Measurements from ENCODE around the gene DAZAP1. TPM values are rescaled to one million over a fixed set of nuclear protein-coding genes. Genes with fewer than 3 reads are reported as not detected.

The DAZAP1 gene
- total RNA-seq, 1 experiment from 2014 or later, result 165 TPM

- Mint-ChIP-seq H3K4me1 (ENCODE audit: low read depth, unreplicated experiment) (peaks cover 4% of the 10 kb centered on the region), H3K4me3 (ENCODE audit: unreplicated experiment) (no peak overlapping the region), H3K9me3 (ENCODE audit: unreplicated experiment) (no peaks in the 10 kb centered on the region), H3K27me3 (ENCODE audit: insufficient read depth, unreplicated experiment) (no peaks in the 10 kb centered on the region), H3K27ac (ENCODE audit: unreplicated experiment) (no peak overlapping the region), H3K36me3 (ENCODE audit: insufficient read depth, unreplicated experiment) (peaks cover 52% of the 10 kb centered on the region)
- DNase-seq, result no peak
- Histone ChIP-seq H3K9me3 (no peaks in the 10 kb centered on the region), H3K4me1 (peaks cover 15% of the 10 kb centered on the region), H3K27me3 (replicated peaks; ENCODE audit: control insufficient read depth, insufficient read depth, low read length) (no peaks in the 10 kb centered on the region), H3K4me3 (ENCODE audit: low read depth, low read length) (no peak overlapping the region), H3K36me3 (ENCODE audit: control insufficient read depth, insufficient read depth, low read length) (no peaks in the 10 kb centered on the region; the same call in 1 of the 2 replicates)
- BruUV-seq (replicated peaks), result no TSS peak
- POLR2A ChIA-PET, result no interaction called here
- intact Hi-C loops (cut with micrococcal nuclease; ENCODE audit: unreplicated experiment), result loop anchor here (5.0 kb wide), 1 partner anchor 66 kb away; the partner anchor contains the start of gene DAZAP1
- no peak for TF ChIP-seq CTCF (IDR thresholded peaks at IDR 0.05; ENCODE audit: insufficient read depth in 1 of 2, low read depth in 1 of 2, low read length in 1 of 2, severe bottlenecking in 1 of 2, unreplicated experiment in 1 of 2)
- CTCF ChIA-PET, result no interaction called here
These were observed 65.9 kb downstream of the DAZAP1 start for GRCh38 chr19:1473085-1473851.

- intact Hi-C loops (cut with micrococcal nuclease; ENCODE audit: unreplicated experiment), result loop anchor here (5.0 kb wide), 1 partner anchor 67 kb away; the partner anchor contains the start of gene DAZAP1
- no peak overlapping the region for H3K4me3 ChIP-seq (ENCODE audit: low read depth, low read length)
- CTCF ChIA-PET, result no interaction called here
- H3K4me1 Mint-ChIP-seq (ENCODE audit: low read depth, unreplicated experiment), result peaks cover 4% of the 10 kb centered on the region
- POLR2A ChIA-PET, result interaction anchor here (0.5 kb wide), 1 partner anchor 167 kb away, joined by 4 read pairs; no protein-coding TSS in a partner anchor
- H3K4me1 ChIP-seq, result peaks cover 15% of the 10 kb centered on the region
- no peaks in the 10 kb centered on the region for H3K9me3 Mint-ChIP-seq (ENCODE audit: unreplicated experiment)
- no peak overlapping the region for H3K4me3 Mint-ChIP-seq (ENCODE audit: unreplicated experiment)
- no TSS peak for BruUV-seq (replicated peaks)
- H3K9me3 ChIP-seq, result no peaks in the 10 kb centered on the region
- no peak for DNase-seq
- H3K27ac Mint-ChIP-seq (ENCODE audit: unreplicated experiment), result no peak overlapping the region
- H3K36me3 Mint-ChIP-seq (ENCODE audit: insufficient read depth, unreplicated experiment), result peaks cover 59% of the 10 kb centered on the region
- no peaks in the 10 kb centered on the region for H3K27me3 Mint-ChIP-seq (ENCODE audit: insufficient read depth, unreplicated experiment)
- no peaks in the 10 kb centered on the region; the same call in 1 of the 2 replicates for H3K36me3 ChIP-seq (ENCODE audit: control insufficient read depth, insufficient read depth, low read length)
- no peak for TF ChIP-seq CTCF (IDR thresholded peaks at IDR 0.05; ENCODE audit: insufficient read depth in 1 of 2, low read depth in 1 of 2, low read length in 1 of 2, severe bottlenecking in 1 of 2, unreplicated experiment in 1 of 2)
- H3K27me3 ChIP-seq (replicated peaks; ENCODE audit: control insufficient read depth, insufficient read depth, low read length), result no peaks in the 10 kb centered on the region
These were observed 66.8 kb downstream of the DAZAP1 start for GRCh38 chr19:1474011-1474764.

GRCh38 chr19:1474765-1475351 is 67.5 kb downstream of the DAZAP1 start:
- CTCF ChIA-PET, result interaction anchor here (0.6 kb wide), 1 partner anchor 855 kb away, joined by 4 read pairs; no protein-coding TSS in a partner anchor
- TF ChIP-seq CTCF (IDR thresholded peaks at IDR 0.05; ENCODE audit: insufficient read depth in 1 of 2, low read depth in 1 of 2, low read length in 1 of 2, severe bottlenecking in 1 of 2, unreplicated experiment in 1 of 2), result no peak
- BruUV-seq (replicated peaks), result no TSS peak
- Histone ChIP-seq H3K4me1 (peaks cover 15% of the 10 kb centered on the region), H3K9me3 (no peaks in the 10 kb centered on the region), H3K27me3 (replicated peaks; ENCODE audit: control insufficient read depth, insufficient read depth, low read length) (no peaks in the 10 kb centered on the region), H3K4me3 (ENCODE audit: low read depth, low read length) (no peak overlapping the region), H3K36me3 (ENCODE audit: control insufficient read depth, insufficient read depth, low read length) (no peaks in the 10 kb centered on the region; the same call in 1 of the 2 replicates)
- POLR2A ChIA-PET, result interaction anchor here (0.5 kb wide), 1 partner anchor 36 kb away, joined by 4 read pairs; the partner anchor contains the start of gene RPS15
- Mint-ChIP-seq H3K27me3 (ENCODE audit: insufficient read depth, unreplicated experiment) (no peaks in the 10 kb centered on the region), H3K4me1 (ENCODE audit: low read depth, unreplicated experiment) (peaks cover 4% of the 10 kb centered on the region), H3K4me3 (ENCODE audit: unreplicated experiment) (no peak overlapping the region), H3K36me3 (ENCODE audit: insufficient read depth, unreplicated experiment) (peaks cover 60% of the 10 kb centered on the region), H3K27ac (ENCODE audit: unreplicated experiment) (no peak overlapping the region), H3K9me3 (ENCODE audit: unreplicated experiment) (no peaks in the 10 kb centered on the region)
- no peak for DNase-seq
- intact Hi-C loops (cut with micrococcal nuclease; ENCODE audit: unreplicated experiment), result loop anchor here (5.0 kb wide), 1 partner anchor 68 kb away; the partner anchor contains the start of gene DAZAP1

Measured in Caco-2 (cell line).